GM18951 (cell line): ENCODE data around the gene CYP2A7.
"Not testable (repeated sequence)": the region's sequence is repeated elsewhere in the genome, so short reads cannot be mapped to it uniquely, and the experiment has no call there.

Source experiments
- POLR2A ChIP-seq: IDR thresholded peaks from 4 replicates; pipeline ENCODE4 v1.6.1; 2011; ENCODE audit warnings: mild to moderate bottlenecking; ENCODE audit not compliant: insufficient read length, insufficient read depth; ENCODE audit errors: extremely low read depth
- in situ Hi-C: fragments of 300-500 bp; cut with MboI; formaldehyde crosslinking; loops from one replicate; pipeline ENCODE4 v1.12.0; 2022; ENCODE audit warnings: low sequenced_read_pairs, mixed read lengths, inconsistent platforms; ENCODE audit not compliant: unreplicated experiment

Gene CYP2A7

GRCh38 chr19:40882062-40882461 lies at the start of gene CYP2A7:
TSS of gene CYP2A7 (minus strand) at chr19:40882231. CDS start at chr19:40882210, 21 bp downstream.
- in situ Hi-C loops = not testable (repeated sequence)

- in situ Hi-C loops = not testable (repeated sequence)
These were observed 48.8 kb upstream of the CYP2A7 start for GRCh38 chr19:40930799-40931198.

GRCh38 chr19:40929942-40930341 lies 47.9 kb upstream of the CYP2A7 start:
- in situ Hi-C loops = not testable (repeated sequence)

- in situ Hi-C loops = no loop called here
- TF ChIP-seq POLR2A = no peak
These were observed 46.8 kb upstream of the CYP2A7 start for GRCh38 chr19:40928850-40929249.

GRCh38 chr19:40927567-40927966 lies 45.5 kb upstream of the CYP2A7 start:
- in situ Hi-C loops = no loop called here
- TF ChIP-seq POLR2A = no peak

- in situ Hi-C loops = not testable (repeated sequence)
These were observed 44.2 kb upstream of the CYP2A7 start for GRCh38 chr19:40926276-40926675.

- no peak for TF ChIP-seq POLR2A
- in situ Hi-C loops = no loop called here
These were observed 41.9 kb upstream of the CYP2A7 start for GRCh38 chr19:40923934-40924391.

GRCh38 chr19:40922237-40923160 lies 40.5 kb upstream of the CYP2A7 start:
- in situ Hi-C loops = not testable (repeated sequence)

GRCh38 chr19:40921005-40921897 lies 39.2 kb upstream of the CYP2A7 start:
- in situ Hi-C loops = no loop called here
- no peak for TF ChIP-seq POLR2A

- no peak for TF ChIP-seq POLR2A
- in situ Hi-C loops = no loop called here
These were observed 38.4 kb upstream of the CYP2A7 start for GRCh38 chr19:40920300-40921004.

- in situ Hi-C loops = not testable (repeated sequence)
These were observed 37.7 kb upstream of the CYP2A7 start for GRCh38 chr19:40919530-40920299.

GRCh38 chr19:40918303-40918702 lies 36.3 kb upstream of the CYP2A7 start:
- in situ Hi-C loops = not testable (repeated sequence)

- no peak for TF ChIP-seq POLR2A
- in situ Hi-C loops = no loop called here
These were observed 26.9 kb upstream of the CYP2A7 start for GRCh38 chr19:40908976-40909375.
